AG09309 (cell line): ENCODE data around the gene FRZB.

Experiments used
- DNase-seq: peaks from one replicate; pipeline ENCODE4 v3.0.0-alpha.2; 2010; ENCODE audit warnings: low read depth
- H3K4me3 ChIP-seq: 2 replicates; pipeline ENCODE4 v1.5.1; 2011; ENCODE audit warnings: mild to moderate bottlenecking, low read depth, low read length, moderate library complexity; ENCODE audit not compliant: control insufficient read depth
- CTCF ChIP-seq: IDR thresholded peaks from 2 replicates; pipeline ENCODE4 v1.5.1; 2011; ENCODE audit warnings: mild to moderate bottlenecking, low read depth, low read length, inconsistent platforms; ENCODE audit not compliant: insufficient read depth, control insufficient read depth; ENCODE audit errors: missing control alignments

Gene FRZB

GRCh38 chr2:182845794-182846417 is 20.5 kb downstream of the FRZB start:
- no peak overlapping the region for H3K4me3 ChIP-seq
- no peak for TF ChIP-seq CTCF
- no peak for DNase-seq

GRCh38 chr2:182836451-182836850 is 30.0 kb downstream of the FRZB start:
- no peak overlapping the region for H3K4me3 ChIP-seq

GRCh38 chr2:182834293-182834692 is 32.1 kb downstream of the FRZB start:
- TF ChIP-seq CTCF = no peak
- H3K4me3 ChIP-seq = no peak overlapping the region
- DNase-seq = no peak

More at GRCh38 chr2:182836451-182836850, 30.0 kb downstream of the FRZB start:
- no peak for DNase-seq
- TF ChIP-seq CTCF = no peak

GRCh38 chr2:182833084-182833854 is 33.2 kb downstream of the FRZB start:
- TF ChIP-seq CTCF = no peak
- DNase-seq = no peak
- H3K4me3 ChIP-seq = no peak overlapping the region

GRCh38 chr2:182831921-182832320 is 34.5 kb downstream of the FRZB start:
- TF ChIP-seq CTCF = no peak
- DNase-seq = no peak
- no peak overlapping the region for H3K4me3 ChIP-seq

- TF ChIP-seq CTCF = no peak
- no peak for DNase-seq
Measured at GRCh38 chr2:182831101-182831500, 35.3 kb downstream of the FRZB start.

More at GRCh38 chr2:182831101-182831500, 35.3 kb downstream of the FRZB start:
- H3K4me3 ChIP-seq = no peak overlapping the region
